ENCODE data around the gene TM9SF1.

Gene TM9SF1

GRCh38 chr14:24177041-24177825 lies 18.0 kb downstream of the TM9SF1 start:
- no peak for DNase-seq

GRCh38 chr14:24176599-24176998 lies 18.6 kb downstream of the TM9SF1 start:
- DNase-seq, result no peak

- no peak for DNase-seq
Observed at GRCh38 chr14:24172871-24173281, 22.4 kb downstream of the TM9SF1 start.

GRCh38 chr14:24172261-24172860 lies 22.9 kb downstream of the TM9SF1 start:
- DNase-seq, result no peak

GRCh38 chr14:24171422-24172260 lies 23.6 kb downstream of the TM9SF1 start, which contains the start of gene REC8:
REC8 (plus strand) TSS chr14:24172080; CDS start chr14:24172553, 473 bp downstream.
- DNase-seq, result peak; percentile 63 to 82

- DNase-seq, result peak in 1 of 2 experiments; percentile 28
Observed at GRCh38 chr14:24167469-24168114, 27.6 kb downstream of the TM9SF1 start.

GRCh38 chr14:24165785-24166184 lies 29.5 kb downstream of the TM9SF1 start:
- DNase-seq, result no peak

GRCh38 chr14:24164518-24164991 lies 30.7 kb downstream of the TM9SF1 start:
- DNase-seq, result no peak

GRCh38 chr14:24162093-24162492 lies 33.1 kb downstream of the TM9SF1 start:
- DNase-seq, result no peak

GRCh38 chr14:24160850-24161804 lies 34.1 kb downstream of the TM9SF1 start, which contains the start of gene IRF9:
IRF9 (plus strand) TSS chr14:24161265; CDS start chr14:24162145, 880 bp downstream.
- peak; percentile 58 to 74 for DNase-seq

- no peak for DNase-seq
Observed at GRCh38 chr14:24160499-24160849, 34.8 kb downstream of the TM9SF1 start.

GRCh38 chr14:24159777-24160498 lies 35.3 kb downstream of the TM9SF1 start:
- no peak for DNase-seq

GRCh38 chr14:24157331-24157730 lies 37.9 kb downstream of the TM9SF1 start:
- no peak for DNase-seq

GRCh38 chr14:24156840-24157239 lies 38.4 kb downstream of the TM9SF1 start:
- DNase-seq, result no peak

GRCh38 chr14:24155100-24155499 lies 40.1 kb downstream of the TM9SF1 start:
- no peak for DNase-seq

GRCh38 chr14:24151404-24152080 lies 43.7 kb downstream of the TM9SF1 start:
- DNase-seq, result no peak

GRCh38 chr14:24150993-24151392 lies 44.2 kb downstream of the TM9SF1 start:
- no peak for DNase-seq

- DNase-seq, result no peak
Observed at GRCh38 chr14:24150567-24150966, 44.7 kb downstream of the TM9SF1 start.

- no peak for DNase-seq
Observed at GRCh38 chr14:24150061-24150460, 45.2 kb downstream of the TM9SF1 start.

- no peak for DNase-seq
Observed at GRCh38 chr14:24149302-24149969, 45.8 kb downstream of the TM9SF1 start.

Data from NCI-H1930 (cell line).